OCI-LY7 (cell line): ENCODE data around the gene GNG7.

Experiments
- EZH2phosphoT487 ChIP-seq: fragments of 200-600 bp; sonication (generic); IDR thresholded peaks from 2 replicates; pipeline ENCODE4 v1.6.1; 2018; ENCODE audit warnings: low read depth, borderline replicate concordance, mild to moderate bottlenecking, mixed run types, antibody characterized with exemption, low read length, moderate library complexity, mixed read lengths
- TF ChIP-seq, protein P1 (sequence below): fragments of 200-600 bp; sonication (generic); conservative IDR thresholded peaks from 2 replicates; pipeline ENCODE4 v1.5.1; 2014; ENCODE audit warnings: mild to moderate bottlenecking, antibody characterized with exemption, low read length, moderate library complexity, mixed read lengths

DNA sequence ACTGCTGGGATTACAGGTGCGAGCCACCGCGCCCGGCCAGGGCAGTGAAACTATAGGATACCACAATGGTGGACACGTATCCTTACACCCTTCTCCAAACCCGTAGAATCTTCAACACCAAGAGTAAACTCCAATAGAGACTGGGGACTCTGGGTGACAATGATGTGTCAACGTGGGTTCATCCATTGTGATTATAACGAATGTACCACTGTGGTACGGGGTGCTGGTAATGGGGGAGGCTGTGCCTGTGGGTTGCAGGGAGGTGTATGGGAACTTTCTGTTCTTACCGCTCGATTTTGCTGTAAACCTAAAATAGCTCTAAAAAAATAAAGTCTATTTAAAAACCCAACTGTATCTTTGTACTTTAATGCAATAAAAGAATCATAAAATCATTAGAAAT lies 11.6 kb downstream of the GNG7 start:
- TF ChIP-seq, protein P1, sequence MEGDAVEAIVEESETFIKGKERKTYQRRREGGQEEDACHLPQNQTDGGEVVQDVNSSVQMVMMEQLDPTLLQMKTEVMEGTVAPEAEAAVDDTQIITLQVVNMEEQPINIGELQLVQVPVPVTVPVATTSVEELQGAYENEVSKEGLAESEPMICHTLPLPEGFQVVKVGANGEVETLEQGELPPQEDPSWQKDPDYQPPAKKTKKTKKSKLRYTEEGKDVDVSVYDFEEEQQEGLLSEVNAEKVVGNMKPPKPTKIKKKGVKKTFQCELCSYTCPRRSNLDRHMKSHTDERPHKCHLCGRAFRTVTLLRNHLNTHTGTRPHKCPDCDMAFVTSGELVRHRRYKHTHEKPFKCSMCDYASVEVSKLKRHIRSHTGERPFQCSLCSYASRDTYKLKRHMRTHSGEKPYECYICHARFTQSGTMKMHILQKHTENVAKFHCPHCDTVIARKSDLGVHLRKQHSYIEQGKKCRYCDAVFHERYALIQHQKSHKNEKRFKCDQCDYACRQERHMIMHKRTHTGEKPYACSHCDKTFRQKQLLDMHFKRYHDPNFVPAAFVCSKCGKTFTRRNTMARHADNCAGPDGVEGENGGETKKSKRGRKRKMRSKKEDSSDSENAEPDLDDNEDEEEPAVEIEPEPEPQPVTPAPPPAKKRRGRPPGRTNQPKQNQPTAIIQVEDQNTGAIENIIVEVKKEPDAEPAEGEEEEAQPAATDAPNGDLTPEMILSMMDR = no peak
- no peak for TF ChIP-seq EZH2phosphoT487
